ENCODE measurements around the gene KIF22. TPM values are rescaled to one million over a fixed set of nuclear protein-coding genes. Genes with fewer than 3 reads are reported as not detected.
"Not testable (repeated sequence)": the region's sequence is repeated elsewhere in the genome, so short reads cannot be mapped to it uniquely, and the experiment has no call there.

The KIF22 gene
- total RNA-seq, 4 donors from 2014 or later, result 37.6 to 159 (median 59.5) TPM

- DNase-seq, result no peak
- TF ChIP-seq EP300 (IDR thresholded peaks at IDR 0.05; ENCODE audit: low read depth) (no peak), POLR2A (IDR thresholded peaks at IDR 0.05) (no peak), CTCF (IDR thresholded peaks at IDR 0.05) (no peak), POLR2AphosphoS5 (IDR thresholded peaks at IDR 0.05) (no peak)
- H3K27ac ChIP-seq, result no peak overlapping the region
- intact Hi-C loops (cut with DNase I; ENCODE audit: low total_unique reads) (no loop called here), in situ Hi-C loops (cut with MboI; ENCODE audit: low pct_ligation_motif_present in 1 of 4, low pct_unique_long_range_greater_than_20kb in 1 of 4, low sequenced_read_pairs in 3 of 4) (no loop called here)
- no peaks in the 10 kb centered on the region for H3K36me3 ChIP-seq
- H3K27me3 ChIP-seq, result no peaks in the 10 kb centered on the region
- H3K4me1 ChIP-seq, result peaks cover 0 to 37% (median 11%) of the 10 kb centered on the region in 4 donors
- H3K4me3 ChIP-seq, result no peak overlapping the region
- 71 to 77% methylated on average over 5 to 6 of the region's 6 CpGs for WGBS, 2 donors (ENCODE audit: low coverage in 1 of 2)
- H3K9me3 ChIP-seq, result no peaks in the 10 kb centered on the region
Measured at GRCh38 chr16:29757950-29758466, 32.5 kb upstream of the KIF22 start.

DNA sequence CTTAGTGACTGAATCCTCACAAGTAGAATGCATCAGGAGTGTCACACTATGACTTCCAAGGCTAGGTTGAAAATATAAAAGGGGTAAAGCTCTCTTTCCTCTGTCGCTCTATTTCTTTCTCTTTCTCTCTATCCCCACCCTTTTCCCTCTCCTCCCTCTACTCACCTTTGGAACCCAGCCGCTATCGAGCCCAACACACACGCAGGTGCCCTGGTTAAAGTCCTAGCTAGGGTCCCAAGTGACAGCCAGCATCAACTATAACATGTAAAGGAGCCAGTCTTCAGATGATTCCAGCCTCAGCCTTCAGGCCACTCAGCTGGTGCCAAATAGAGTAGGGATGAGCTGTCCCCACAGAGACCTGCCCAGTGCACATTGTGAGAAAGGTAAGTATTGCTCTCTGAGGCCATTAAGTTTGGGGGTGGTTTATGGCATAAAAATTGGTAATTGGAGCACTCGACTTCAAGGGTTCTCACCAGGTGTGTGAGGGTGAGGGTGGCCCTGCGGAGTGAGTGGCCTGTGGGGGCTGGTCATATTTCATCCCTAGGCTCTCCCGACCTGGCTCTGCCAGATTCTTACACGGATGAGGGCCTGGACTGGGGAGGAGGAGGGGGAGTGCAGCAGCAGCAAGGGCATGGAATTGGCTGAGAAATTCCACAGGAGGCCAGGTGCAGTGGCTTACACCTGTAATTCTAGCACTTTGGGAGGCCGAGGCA, 29.8 kb upstream of the KIF22 start:
- Histone ChIP-seq H3K9me3 (no peaks in the 10 kb centered on the region), H3K4me1 (peaks cover 0 to 56% (median 19%) of the 10 kb centered on the region in 4 donors), H3K27ac (peak overlapping the region in 3 of 4 donors; percentile 43 to 79 (median 53)), H3K27me3 (no peaks in the 10 kb centered on the region), H3K36me3 (no peaks in the 10 kb centered on the region), H3K4me3 (no peak overlapping the region)
- WGBS, 2 donors (ENCODE audit: low coverage in 1 of 2), result 40 to 88% methylated on average over 1 to 9 of the region's 9 CpGs
- intact Hi-C loops (cut with DNase I; ENCODE audit: low total_unique reads) (no loop called here), in situ Hi-C loops (cut with MboI; ENCODE audit: low pct_ligation_motif_present in 1 of 4, low pct_unique_long_range_greater_than_20kb in 1 of 4, low sequenced_read_pairs in 3 of 4) (no loop called here)
- DNase-seq, result no peak
- TF ChIP-seq POLR2A (IDR thresholded peaks at IDR 0.05) (no peak), EP300 (IDR thresholded peaks at IDR 0.05; ENCODE audit: low read depth) (no peak), POLR2AphosphoS5 (IDR thresholded peaks at IDR 0.05) (no peak), CTCF (IDR thresholded peaks at IDR 0.05) (no peak)

- H3K36me3 ChIP-seq; in situ Hi-C loops (cut with MboI; ENCODE audit: low pct_ligation_motif_present in 1 of 4, low pct_unique_long_range_greater_than_20kb in 1 of 4, low sequenced_read_pairs in 3 of 4); H3K9me3 ChIP-seq; DNase-seq; H3K27me3 ChIP-seq; intact Hi-C loops (cut with DNase I; ENCODE audit: low total_unique reads); H3K4me3 ChIP-seq: not testable (repeated sequence)
- peak overlapping the region in 3 of 4 donors; percentile 43 to 79 (median 53) for H3K27ac ChIP-seq
- WGBS, 2 donors (ENCODE audit: low coverage in 1 of 2), result 47% methylated on average over 8 of the region's 8 CpGs; no CpG with 5 or more reads in 1 of the 2 donors
- H3K4me1 ChIP-seq, result peaks cover 0 to 58% (median 19%) of the 10 kb centered on the region in 4 donors
Measured at GRCh38 chr16:29761280-29761651, 29.3 kb upstream of the KIF22 start.

- no peaks in the 10 kb centered on the region for H3K9me3 ChIP-seq
- peaks cover 0 to 52% (median 16%) of the 10 kb centered on the region in 4 donors for H3K4me1 ChIP-seq
- H3K36me3 ChIP-seq, result no peaks in the 10 kb centered on the region
- no peak overlapping the region for H3K4me3 ChIP-seq
- WGBS, 2 donors (ENCODE audit: low coverage in 1 of 2), result 79% methylated on average over 6 of the region's 6 CpGs; no CpG with 5 or more reads in 1 of the 2 donors
- TF ChIP-seq POLR2AphosphoS5 (IDR thresholded peaks at IDR 0.05), result no peak
- in situ Hi-C loops (cut with MboI; ENCODE audit: low pct_ligation_motif_present in 1 of 4, low pct_unique_long_range_greater_than_20kb in 1 of 4, low sequenced_read_pairs in 3 of 4) (no loop called here), intact Hi-C loops (cut with DNase I; ENCODE audit: low total_unique reads) (no loop called here)
- peak overlapping the region in 2 of 4 donors; percentile 53 to 79 for H3K27ac ChIP-seq
- no peak for DNase-seq
- H3K27me3 ChIP-seq, result no peaks in the 10 kb centered on the region
Measured at GRCh38 chr16:29761882-29762281, 28.7 kb upstream of the KIF22 start.

DNA sequence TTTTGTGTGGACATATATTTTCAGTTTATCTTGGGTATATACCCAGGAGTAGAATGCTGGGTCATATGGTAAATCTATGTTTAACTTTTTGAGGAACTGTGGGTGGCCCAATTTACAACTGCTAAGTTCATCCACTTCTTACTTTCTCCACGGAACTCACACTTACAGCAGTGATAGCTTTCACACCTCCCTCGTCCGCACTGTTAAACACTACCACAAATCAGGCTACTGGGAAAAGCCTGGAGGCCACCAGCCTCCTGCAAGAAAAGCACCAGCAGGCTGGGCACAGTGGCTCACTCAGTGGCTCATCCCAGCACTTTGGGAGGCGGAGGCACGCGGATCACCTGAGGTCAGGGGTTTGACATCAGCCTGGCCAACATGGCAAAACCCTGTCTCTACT, 27.2 kb upstream of the KIF22 start:
- intact Hi-C loops (cut with DNase I; ENCODE audit: low total_unique reads) (no loop called here), in situ Hi-C loops (cut with MboI; ENCODE audit: low pct_ligation_motif_present in 1 of 4, low pct_unique_long_range_greater_than_20kb in 1 of 4, low sequenced_read_pairs in 3 of 4) (no loop called here)
- Histone ChIP-seq H3K27ac (no peak overlapping the region), H3K4me3 (no peak overlapping the region), H3K4me1 (peaks cover 0 to 38% (median 16%) of the 10 kb centered on the region in 4 donors), H3K9me3 (no peaks in the 10 kb centered on the region), H3K36me3 (no peaks in the 10 kb centered on the region), H3K27me3 (no peaks in the 10 kb centered on the region)
- TF ChIP-seq EP300 (IDR thresholded peaks at IDR 0.05; ENCODE audit: low read depth) (no peak), POLR2AphosphoS5 (IDR thresholded peaks at IDR 0.05) (no peak), CTCF (IDR thresholded peaks at IDR 0.05) (no peak), POLR2A (IDR thresholded peaks at IDR 0.05) (no peak)
- 77% methylated on average over 6 of the region's 6 CpGs; no CpG with 5 or more reads in 1 of the 2 donors for WGBS, 2 donors (ENCODE audit: low coverage in 1 of 2)
- DNase-seq, result no peak
